Upper lobe of left lung (tissue), 6 donors: ENCODE results near the gene KLHDC1. TPM values are rescaled to one million over a fixed set of nuclear protein-coding genes. Genes with fewer than 3 reads are reported as not detected.

Experiments
- ATAC-seq, 2 donors: fragments of 200-7000 bp; cut with Tn5 transposase; one replicate each; pipeline ENCODE4 v1.9.1; 2022; ENCODE audit warnings: mild to moderate bottlenecking in 2 of 2, moderate library complexity in 2 of 2; ENCODE audit not compliant: low FRiP score in 2 of 2
- DNase-seq, 2 donors: peaks; one replicate each; pipeline ENCODE4 v3.0.0-alpha.2; 2019 to 2020
- H3K27ac ChIP-seq, 4 donors: fragments of 200-600 bp; sonication (generic); one replicate each; pipeline ENCODE4 v1.5.1; 2016 to 2019
- H3K27me3 ChIP-seq, 4 donors: fragments of 200-600 bp; sonication (generic); one replicate each; pipeline ENCODE4 v1.5.1; 2017 to 2019
- H3K36me3 ChIP-seq, 4 donors: fragments of 200-600 bp; sonication (generic); one replicate each; pipeline ENCODE4 v1.5.1; 2016 to 2019
- H3K4me1 ChIP-seq, 4 donors: fragments of 200-600 bp; sonication (generic); one replicate each; pipeline ENCODE4 v1.5.1; 2018 to 2019
- H3K4me3 ChIP-seq, 4 donors: fragments of 200-600 bp; sonication (generic); one replicate each; pipeline ENCODE4 v1.5.1; 2017 to 2019; ENCODE audit warnings: mild to moderate bottlenecking in 2 of 4, moderate library complexity in 1 of 4
- H3K9me3 ChIP-seq, 4 donors: fragments of 200-600 bp; sonication (generic); one replicate each; pipeline ENCODE4 v1.5.1; 2018 to 2019
- CTCF ChIP-seq, 6 experiments: fragments of 450-650 bp in 4 of 6; fragments of 200-600 bp in 2 of 6; sonication (generic) in 2 of 6; IDR thresholded peaks; one replicate each; pipeline ENCODE4 v1.5.1; 2016 to 2019; ENCODE audit warnings: antibody characterized with exemption in 6 of 6
- EP300 ChIP-seq, 4 donors: sonication (generic); formaldehyde crosslinking; IDR thresholded peaks; one replicate each; pipeline ENCODE4 v1.5.1; 2017; ENCODE audit warnings: antibody characterized with exemption in 4 of 4, control low read depth in 2 of 4
- POLR2A ChIP-seq, 4 donors: fragments of 450-650 bp; IDR thresholded peaks; one replicate each; pipeline ENCODE4 v1.5.1; 2016 to 2017; ENCODE audit warnings: antibody characterized with exemption in 4 of 4, mild to moderate bottlenecking in 2 of 4
- POLR2AphosphoS5 ChIP-seq, 2 donors: sonication (generic); formaldehyde crosslinking; IDR thresholded peaks; one replicate each; pipeline ENCODE4 v1.5.1; 2017; ENCODE audit warnings: antibody characterized with exemption in 2 of 2
- WGBS, 2 donors: methylation state at CpG; one replicate each; pipeline ENCODE4 v1.1.5; 2017 to 2018; 5-methylcytosine and 5-hydroxymethylcytosine counted together
- total RNA-seq, 6 donors: library from RNA; depleted of rRNA in 4 of 6; stranded (reverse); fragments of >200 nt in 4 of 6; gene quantifications; one replicate each; pipeline versions ENCODE4 v1.1.0 to v1.2.1, GENCODE V29; 2016 to 2021
- donor health status: DM: no; HTN: no; CAD: no; lungs with moderate emphysema.
- donor health status: DM: no; HTN: yes; CAD: no; lungs with severe emphysema.

The KLHDC1 gene
- total RNA-seq, 6 donors from 2014 or later, result 4.6 to 11.1 (median 5.3) TPM

GRCh38 chr14:49754570-49755097 is 61.7 kb downstream of the KLHDC1 start:
- no peak for ATAC-seq
- no peak for DNase-seq
- TF ChIP-seq EP300 (IDR thresholded peaks at IDR 0.05) (no peak), POLR2A (IDR thresholded peaks at IDR 0.05) (no peak), POLR2AphosphoS5 (IDR thresholded peaks at IDR 0.05) (no peak), CTCF (IDR thresholded peaks at IDR 0.05) (no peak)
- no peaks in the 10 kb centered on the region for H3K27me3 ChIP-seq
- no peaks in the 10 kb centered on the region for H3K36me3 ChIP-seq
- WGBS, 2 donors, result 81 to 91% methylated on average over 5 of the region's 5 CpGs
- H3K4me3 ChIP-seq, result no peak overlapping the region
- no peaks in the 10 kb centered on the region for H3K9me3 ChIP-seq
- H3K27ac ChIP-seq, result no peak overlapping the region
- H3K4me1 ChIP-seq, result no peaks in the 10 kb centered on the region

- Histone ChIP-seq H3K36me3 (no peaks in the 10 kb centered on the region), H3K4me3 (no peak overlapping the region), H3K9me3 (no peaks in the 10 kb centered on the region), H3K27ac (no peak overlapping the region), H3K27me3 (no peaks in the 10 kb centered on the region), H3K4me1 (no peaks in the 10 kb centered on the region)
- DNase-seq (no peak), ATAC-seq (no peak)
- TF ChIP-seq POLR2A (IDR thresholded peaks at IDR 0.05), result no peak
- WGBS, 2 donors, result 80 to 82% methylated on average over 3 of the region's 3 CpGs
These were observed 62.5 kb downstream of the KLHDC1 start for GRCh38 chr14:49755378-49755777.

- TF ChIP-seq EP300 (IDR thresholded peaks at IDR 0.05) (no peak), POLR2A (IDR thresholded peaks at IDR 0.05) (no peak), POLR2AphosphoS5 (IDR thresholded peaks at IDR 0.05) (no peak), CTCF (IDR thresholded peaks at IDR 0.05) (no peak)
- ATAC-seq, result no peak
These were observed 69.1 kb downstream of the KLHDC1 start for GRCh38 chr14:49761839-49762551.

GRCh38 chr14:49766839-49767238 is 73.9 kb downstream of the KLHDC1 start:
- ATAC-seq (no peak), DNase-seq (no peak)
- no peaks in the 10 kb centered on the region for H3K27me3 ChIP-seq
- H3K9me3 ChIP-seq, result no peaks in the 10 kb centered on the region
- TF ChIP-seq EP300 (IDR thresholded peaks at IDR 0.05) (no peak), CTCF (IDR thresholded peaks at IDR 0.05) (no peak), POLR2AphosphoS5 (IDR thresholded peaks at IDR 0.05) (no peak), POLR2A (IDR thresholded peaks at IDR 0.05) (no peak)
- peak overlapping the region; percentile 93 to 98 (median 97) for H3K27ac ChIP-seq
- peak overlapping the region in 3 of 4 donors; percentile 87 to 99 (median 92) for H3K4me3 ChIP-seq
- peaks cover 0 to 4% (median 1%) of the 10 kb centered on the region in 4 donors for H3K36me3 ChIP-seq
- WGBS, 2 donors, result 77 to 82% methylated on average over 10 of the region's 10 CpGs
- peaks cover 24 to 35% (median 29%) of the 10 kb centered on the region in 4 donors for H3K4me1 ChIP-seq

More at GRCh38 chr14:49761839-49762551, 69.1 kb downstream of the KLHDC1 start:
- no peaks in the 10 kb centered on the region for H3K27me3 ChIP-seq
- no peaks in the 10 kb centered on the region for H3K36me3 ChIP-seq
- H3K4me1 ChIP-seq, result peaks cover 0 to 5% (median 4%) of the 10 kb centered on the region in 4 donors
- no peak overlapping the region for H3K27ac ChIP-seq
- WGBS, 2 donors, result 82 to 83% methylated on average over 6 of the region's 6 CpGs
- no peak for DNase-seq
- H3K9me3 ChIP-seq, result no peaks in the 10 kb centered on the region
- H3K4me3 ChIP-seq, result no peak overlapping the region

- no peak for ATAC-seq
- Histone ChIP-seq H3K4me1 (peaks cover 24 to 35% (median 29%) of the 10 kb centered on the region in 4 donors), H3K36me3 (peaks cover 0 to 8% (median 2%) of the 10 kb centered on the region in 4 donors), H3K4me3 (peak overlapping the region; percentile 9 to 99 (median 90)), H3K27ac (peak overlapping the region; percentile 93 to 98 (median 97)), H3K9me3 (no peaks in the 10 kb centered on the region), H3K27me3 (no peaks in the 10 kb centered on the region)
- DNase-seq, result no peak
- no peak for TF ChIP-seq CTCF (IDR thresholded peaks at IDR 0.05)
- no peak for TF ChIP-seq EP300 (IDR thresholded peaks at IDR 0.05)
- TF ChIP-seq POLR2AphosphoS5 (IDR thresholded peaks at IDR 0.05), result no peak
- no peak for TF ChIP-seq POLR2A (IDR thresholded peaks at IDR 0.05)
- 0 to 1% methylated on average over 9 of the region's 9 CpGs for WGBS, 2 donors
These were observed 74.3 kb downstream of the KLHDC1 start for GRCh38 chr14:49767270-49767570.
